Calu3 (cell line): ENCODE results near the gene PPCS. TPM values are rescaled to one million over a fixed set of nuclear protein-coding genes. Genes with fewer than 3 reads are reported as not detected.
A peak's percentile ranks its signal among the peaks of the same experiment; 100 is the strongest.

ENCODE experiments used
- Bru-seq: library from RNA; stranded (reverse); fragments of 400-500 nt; gene quantifications from one replicate; lab custom pipeline; 2021; lab: Mats Ljungman, UMichigan
- BruChase-seq, 2 experiments: library from RNA; stranded (reverse); fragments of 400-500 nt; gene quantifications; one replicate each; lab custom pipeline; 2021; lab: Mats Ljungman, UMichigan
- BruUV-seq: library from RNA; stranded (reverse); fragments of 400-500 nt; replicated peaks from 2 replicates; lab custom pipeline; 2021; lab: Mats Ljungman, UMichigan
- CTCF ChIA-PET: fragments of 300-600 bp; sonication (Branson Sonifier 250); formaldehyde crosslinking; loops from one replicate; lab custom pipeline; 2022; ENCODE audit warnings: antibody characterized with exemption; lab: Charles Lee
- DNase-seq: peaks from one replicate; pipeline ENCODE4 v3.0.0; 2022
- H3K27ac Mint-ChIP-seq: one replicate; pipeline ENCODE4 v1.8.0; 2022; ENCODE audit warnings: mixed read lengths; ENCODE audit not compliant: unreplicated experiment
- H3K27me3 Mint-ChIP-seq: one replicate; pipeline ENCODE4 v1.8.0; 2022; ENCODE audit warnings: mixed read lengths; ENCODE audit not compliant: unreplicated experiment
- H3K36me3 Mint-ChIP-seq: one replicate; pipeline ENCODE4 v1.8.0; 2022; ENCODE audit warnings: mild to moderate bottlenecking, moderate library complexity, mixed read lengths; ENCODE audit not compliant: insufficient read depth, unreplicated experiment
- H3K4me1 Mint-ChIP-seq: one replicate; pipeline ENCODE4 v1.8.0; 2022; ENCODE audit warnings: mild to moderate bottlenecking, low read depth, mixed read lengths; ENCODE audit not compliant: unreplicated experiment
- H3K4me3 Mint-ChIP-seq: one replicate; pipeline ENCODE4 v1.8.0; 2022; ENCODE audit warnings: mild to moderate bottlenecking, low read depth, moderate library complexity, mixed read lengths; ENCODE audit not compliant: unreplicated experiment
- H3K9me3 Mint-ChIP-seq: one replicate; pipeline ENCODE4 v1.8.0; 2022; ENCODE audit warnings: low read depth, mixed read lengths; ENCODE audit not compliant: unreplicated experiment
- CTCF ChIP-seq: fragments of 200-600 bp; IDR thresholded peaks from one replicate; pipeline ENCODE4 v1.8.0; 2022; ENCODE audit warnings: antibody characterized with exemption; ENCODE audit not compliant: unreplicated experiment
- intact Hi-C: fragments of 100-400 bp; cut with micrococcal nuclease; formaldehyde crosslinking; loops from one replicate; pipeline ENCODE4 v1.10.0; 2022; ENCODE audit not compliant: unreplicated experiment
- long read RNA-seq: library from polyadenylated mRNA; stranded (forward); transcript quantifications from one replicate; pipeline ENCODE4 v2.0.0, GENCODE V29; 2022
- total RNA-seq: library from RNA; stranded (reverse); gene quantifications from 2 replicates; pipeline ENCODE4 v1.2.3, GENCODE V29; 2022

PPCS gene
- 67.8 and 72.8 TPM in 2 replicates for total RNA-seq
- Bru-seq, nascent RNA = percentile 91 among the genes with signal in this experiment
- percentile 96 among the genes with signal in this experiment for BruChase-seq, experiment 1, labeled RNA remaining after a 6-hour chase
- percentile 94 among the genes with signal in this experiment for BruChase-seq, experiment 2, labeled RNA remaining after a 2-hour chase
- long read RNA-seq, transcript PPCS-203 (3 exons, 1,431 nt) = major isoform, 117 of 424 reads
- long read RNA-seq, transcript PPCS-201 (3 exons, 984 nt) = minor isoform, 103 of 424 reads
- long read RNA-seq, partial matches to known transcripts = 1 of 424 reads
- long read RNA-seq, other reads (novel, unspliced or antisense) = 197 of 424 reads

GRCh38 chr1:42456010-42456753, at the start of gene PPCS, which contains the start of gene ZMYND12:
TSS of gene PPCS (plus strand) at chr1:42456543. CDS start at chr1:42456566, 23 bp downstream.
TSS of gene ZMYND12 (minus strand) at chr1:42456022. CDS start at chr1:42455997, 25 bp downstream.
- TF ChIP-seq CTCF = no peak
- H3K36me3 Mint-ChIP-seq = peaks cover 49% of the 10 kb centered on the region
- peak within 1 kb of the TSS; percentile 75 for H3K27ac Mint-ChIP-seq
- CTCF ChIA-PET = no interaction called here
- peak; percentile 86 for DNase-seq
- intact Hi-C loops = loop anchor here (5.0 kb wide), 1 partner anchor 279 kb away; no protein-coding TSS in a partner anchor
- no TSS peak for BruUV-seq
- no peaks in the 10 kb centered on the region for H3K9me3 Mint-ChIP-seq
- no peaks in the 10 kb centered on the region for H3K27me3 Mint-ChIP-seq
- peak within 1 kb of the TSS; percentile 77 for H3K4me3 Mint-ChIP-seq
- peaks cover 21% of the 10 kb centered on the region for H3K4me1 Mint-ChIP-seq

GRCh38 chr1:42414551-42415496, 41.5 kb upstream of the PPCS start:
- DNase-seq = no peak
- TF ChIP-seq CTCF = no peak
- no peaks in the 10 kb centered on the region for H3K4me1 Mint-ChIP-seq
- CTCF ChIA-PET = no interaction called here
- H3K27me3 Mint-ChIP-seq = peaks cover 32% of the 10 kb centered on the region
- intact Hi-C loops = no loop called here
- BruUV-seq = no TSS peak
- no peak overlapping the region for H3K4me3 Mint-ChIP-seq
- H3K9me3 Mint-ChIP-seq = no peaks in the 10 kb centered on the region
- no peak overlapping the region for H3K27ac Mint-ChIP-seq
- no peaks in the 10 kb centered on the region for H3K36me3 Mint-ChIP-seq

GRCh38 chr1:42417166-42417565, 39.2 kb upstream of the PPCS start:
- Mint-ChIP-seq H3K4me3 (no peak overlapping the region), H3K27me3 (peaks cover 40% of the 10 kb centered on the region), H3K4me1 (no peaks in the 10 kb centered on the region), H3K9me3 (no peaks in the 10 kb centered on the region), H3K27ac (no peak overlapping the region), H3K36me3 (no peaks in the 10 kb centered on the region)
- intact Hi-C loops = no loop called here
- no TSS peak for BruUV-seq
- no peak for TF ChIP-seq CTCF
- CTCF ChIA-PET = no interaction called here
- no peak for DNase-seq

- intact Hi-C loops = no loop called here
- Mint-ChIP-seq H3K27me3 (peaks cover 40% of the 10 kb centered on the region), H3K9me3 (no peaks in the 10 kb centered on the region), H3K4me3 (no peak overlapping the region), H3K4me1 (no peaks in the 10 kb centered on the region), H3K27ac (no peak overlapping the region), H3K36me3 (no peaks in the 10 kb centered on the region)
- no TSS peak for BruUV-seq
- no peak for DNase-seq
- CTCF ChIA-PET = no interaction called here
- TF ChIP-seq CTCF = no peak
These were observed 37.8 kb upstream of the PPCS start for GRCh38 chr1:42418516-42418915.
